IMR-90 (cell line): Measurements from ENCODE around the gene ENDOV. TPM values are rescaled to one million over a fixed set of nuclear protein-coding genes. Genes with fewer than 3 reads are reported as not detected.

Source experiments
- ATAC-seq: fragments of 200-7000 bp; cut with Tn5 transposase; 2 replicates; pipeline ENCODE4 v1.9.1; 2020; ENCODE audit warnings: low read depth, mild to moderate bottlenecking, moderate library complexity
- BruUV-seq: library from RNA; stranded (reverse); fragments of 400-500 nt; replicated peaks from 2 replicates; lab custom pipeline; 2021; lab: Mats Ljungman, UMichigan
- CTCF ChIA-PET: fragments of 300-600 bp; formaldehyde crosslinking; extraction: SDS; loops from one replicate; lab custom pipeline; 2021; ENCODE audit warnings: antibody characterized with exemption; lab: Yijun Ruan, JAX
- POLR2A ChIA-PET: fragments of 300-600 bp; sonication (Branson Sonifier 250); formaldehyde crosslinking; loops from one replicate; lab custom pipeline; 2022; ENCODE audit warnings: antibody characterized with exemption; ENCODE audit not compliant: unreplicated experiment; lab: Charles Lee
- DNase-seq: peaks from one replicate; pipeline ENCODE4 v3.0.0; 2013
- H2AFZ ChIP-seq: replicated peaks from 2 replicates; pipeline ENCODE3; 2013; ENCODE audit warnings: low read length, mild to moderate bottlenecking; ENCODE audit not compliant: poor library complexity
- H2AK5ac ChIP-seq: 2 replicates; pipeline ENCODE4 v1.6.1; 2013; ENCODE audit warnings: low read depth, low read length, inconsistent platforms
- H2AK9ac ChIP-seq: replicated peaks from 2 replicates; pipeline ENCODE3; 2013; ENCODE audit warnings: mild to moderate bottlenecking, low read depth, low read length, moderate library complexity; ENCODE audit not compliant: poor library complexity
- H2BK120ac ChIP-seq: 2 replicates; pipeline ENCODE4 v1.6.1; 2013; ENCODE audit warnings: low read depth, low read length, inconsistent platforms
- H2BK15ac ChIP-seq: 3 replicates; pipeline ENCODE4 v1.6.1; 2013; ENCODE audit warnings: low read depth, low read length, inconsistent platforms
- H2BK20ac ChIP-seq: 2 replicates; pipeline ENCODE4 v1.6.1; 2013; ENCODE audit warnings: low read depth, mild to moderate bottlenecking, inconsistent platforms, low read length, moderate library complexity
- H2BK5ac ChIP-seq: 2 replicates; pipeline ENCODE4 v1.6.1; 2013; ENCODE audit warnings: mild to moderate bottlenecking, low read depth, low read length, inconsistent platforms; ENCODE audit not compliant: poor library complexity, severe bottlenecking
- H3K14ac ChIP-seq: replicated peaks from 2 replicates; pipeline ENCODE4 v1.6.1; 2013; ENCODE audit warnings: low read depth, low read length, inconsistent platforms
- H3K18ac ChIP-seq: 2 replicates; pipeline ENCODE4 v1.6.1; 2013; ENCODE audit warnings: low read depth, low read length, control low read depth
- H3K23ac ChIP-seq: 2 replicates; pipeline ENCODE4 v1.6.1; 2013; ENCODE audit warnings: low read depth, low read length, inconsistent platforms
- H3K27ac ChIP-seq: 2 replicates; pipeline ENCODE4 v1.5.1; 2013; ENCODE audit warnings: mild to moderate bottlenecking, control low read depth, low read length; ENCODE audit not compliant: insufficient read depth
- H3K27me3 ChIP-seq: 2 replicates; pipeline ENCODE4 v1.6.1; 2013; ENCODE audit warnings: low read length; ENCODE audit not compliant: control insufficient read depth, insufficient read depth
- H3K36me3 ChIP-seq: 2 replicates; pipeline ENCODE4 v1.6.1; 2013; ENCODE audit warnings: low read length, mixed read lengths; ENCODE audit not compliant: control insufficient read depth, insufficient read depth
- H3K4ac ChIP-seq: 2 replicates; pipeline ENCODE4 v1.6.1; 2013; ENCODE audit warnings: low read depth, low read length, inconsistent platforms
- H3K4me1 ChIP-seq: 2 replicates; pipeline ENCODE4 v1.6.1; 2013; ENCODE audit warnings: low read length, mixed read lengths; ENCODE audit not compliant: control insufficient read depth, insufficient read depth
- H3K4me2 ChIP-seq: 2 replicates; pipeline ENCODE4 v1.6.1; 2013; ENCODE audit warnings: low read depth, mild to moderate bottlenecking, control low read depth, low read length, moderate library complexity
- H3K4me3 ChIP-seq: 2 replicates; pipeline ENCODE4 v1.5.1; 2013; ENCODE audit warnings: low read depth, mild to moderate bottlenecking, control low read depth, low read length, moderate library complexity; ENCODE audit not compliant: insufficient read depth
- H3K56ac ChIP-seq: 2 replicates; pipeline ENCODE4 v1.6.1; 2013; ENCODE audit warnings: low read length, inconsistent platforms; ENCODE audit not compliant: insufficient read depth; ENCODE audit errors: extremely low read depth
- H3K79me1 ChIP-seq, 2 experiments: 2 replicates each; pipeline ENCODE4 v1.6.1; 2013; ENCODE audit warnings: low read length in 2 of 2, inconsistent platforms in 1 of 2, low read depth in 1 of 2
- H3K9ac ChIP-seq: 2 replicates; pipeline ENCODE4 v1.6.1; 2013; ENCODE audit warnings: low read depth, low read length, control low read depth
- H3K9me1 ChIP-seq: 2 replicates; pipeline ENCODE4 v1.6.1; 2013; ENCODE audit warnings: low read length, inconsistent platforms; ENCODE audit not compliant: insufficient read depth
- H3K9me3 ChIP-seq: 2 replicates; pipeline ENCODE4 v1.6.1; 2013; ENCODE audit warnings: low read length; ENCODE audit not compliant: control insufficient read depth, insufficient read depth
- H4K20me1 ChIP-seq: 2 replicates; pipeline ENCODE4 v1.6.1; 2013; ENCODE audit warnings: low read length, inconsistent platforms; ENCODE audit not compliant: insufficient read depth
- H4K5ac ChIP-seq: 2 replicates; pipeline ENCODE4 v1.6.1; 2013; ENCODE audit warnings: mild to moderate bottlenecking, low read depth, low read length, control low read depth
- H4K8ac ChIP-seq, 2 experiments: 2 replicates each; pipeline ENCODE4 v1.6.1; 2013; ENCODE audit warnings: low read depth in 2 of 2, low read length in 2 of 2, control low read depth in 1 of 2, inconsistent platforms in 1 of 2
- H4K91ac ChIP-seq: 2 replicates; pipeline ENCODE4 v1.6.1; 2013; ENCODE audit warnings: low read depth, low read length, inconsistent platforms; ENCODE audit not compliant: insufficient read depth
- BHLHE40 ChIP-seq: fragments of 150-350 bp; IDR thresholded peaks from 2 replicates; pipeline ENCODE4 v1.6.1; 2016; ENCODE audit warnings: mild to moderate bottlenecking, low read depth, low read length
- CEBPB ChIP-seq: IDR thresholded peaks from 2 replicates; pipeline ENCODE4 v1.6.1; 2012; ENCODE audit warnings: low read depth, low read length, improper control_type of control experiment
- CTCF ChIP-seq: conservative IDR thresholded peaks from 2 replicates; pipeline ENCODE4 v1.5.1; 2012; ENCODE audit warnings: mild to moderate bottlenecking, low read depth, low read length, improper control_type of control experiment
- MAFK ChIP-seq: IDR thresholded peaks from 2 replicates; pipeline ENCODE4 v1.6.1; 2012; ENCODE audit warnings: low read depth, low read length, improper control_type of control experiment
- POLR2A ChIP-seq: IDR thresholded peaks from 2 replicates; pipeline ENCODE4 v1.6.1; 2012; ENCODE audit warnings: mild to moderate bottlenecking, low read depth, low read length
- RAD21 ChIP-seq: IDR thresholded peaks from 2 replicates; pipeline ENCODE4 v1.6.1; 2012; ENCODE audit warnings: low read length, improper control_type of control experiment
- WGBS, 2 experiments: methylation state at CpG; one replicate each; pipeline versions ENCODE4 v1.1.5 to v1.1.7; 2013; ENCODE audit warnings: missing lambda C conversion rate in 2 of 2; ENCODE audit not compliant: insufficient read length in 1 of 2; ENCODE audit errors: extremely low coverage in 2 of 2; 5-methylcytosine and 5-hydroxymethylcytosine counted together
- dilution Hi-C: fragments of 300-500 bp; cut with HindIII; formaldehyde crosslinking; loops from one replicate; pipeline ENCODE4 v1.14.3; 2018; ENCODE audit warnings: low sequenced_read_pairs; ENCODE audit not compliant: unreplicated experiment
- in situ Hi-C: fragments of 300-500 bp; cut with MboI; formaldehyde crosslinking; loops from 3 replicates; pipeline ENCODE4 v1.14.3; 2019; ENCODE audit warnings: low sequenced_read_pairs, inconsistent platforms, mixed read lengths
- intact Hi-C: fragments of 100-400 bp; cut with micrococcal nuclease; formaldehyde crosslinking; loops from 2 replicates; pipeline ENCODE4 v1.10.0; 2022
- polyA plus RNA-seq, 3 experiments: library from polyadenylated mRNA; depleted of rRNA; stranded (reverse); fragments of >200 nt; gene quantifications; 2 replicates each; pipeline ENCODE4 v1.2.3, GENCODE V29; 2012; ENCODE audit warnings: low replicate concordance in 1 of 3
- total RNA-seq: library from RNA; depleted of rRNA; stranded (reverse); fragments of >200 nt; gene quantifications from 2 replicates; pipeline ENCODE4 v1.2.3, GENCODE V29; 2012

ENDOV gene
- total and polyA plus RNA-seq, 2 of the 4 experiments (the other 2 are of a cell fraction) = 15.1 to 30.3 TPM

- no peak overlapping the region for H3K27ac ChIP-seq
- H3K9ac ChIP-seq = no peak overlapping the region
- CTCF ChIA-PET = no interaction called here
- no peak overlapping the region for H3K18ac ChIP-seq
- no peak overlapping the region for H4K8ac ChIP-seq
- BruUV-seq = no TSS peak
- TF ChIP-seq MAFK = no peak
- TF ChIP-seq CTCF = no peak
- TF ChIP-seq CEBPB = no peak
- no peak for TF ChIP-seq RAD21
- no peak for TF ChIP-seq POLR2A
- no peak for TF ChIP-seq BHLHE40
- intact Hi-C loops (no loop called here), dilution Hi-C loops (no loop called here), in situ Hi-C loops (no loop called here)
- H4K5ac ChIP-seq = no peak overlapping the region
- POLR2A ChIA-PET = no interaction called here
- H2BK15ac ChIP-seq = no peak overlapping the region
- no peak for DNase-seq
- no peak overlapping the region for H3K14ac ChIP-seq
- H3K4ac ChIP-seq = no peak overlapping the region
- H2BK5ac ChIP-seq = no peak overlapping the region
- 86% methylated on average over 1 of the region's 10 CpGs; no CpG with 5 or more reads in 1 of the 2 experiments for WGBS, 2 experiments
- H2BK120ac ChIP-seq = no peak overlapping the region
- no peak overlapping the region for H3K4me3 ChIP-seq
- H3K27me3 ChIP-seq = peaks cover 55% of the 10 kb centered on the region
- no peak overlapping the region for H2AFZ ChIP-seq
- no peak overlapping the region for H4K91ac ChIP-seq
- H3K36me3 ChIP-seq = no peaks in the 10 kb centered on the region
- no peaks in the 10 kb centered on the region; the same call in 1 of the 2 replicates for H3K4me1 ChIP-seq
- no peak for ATAC-seq
- H3K56ac ChIP-seq = no peak overlapping the region
- peaks cover 4% of the 10 kb centered on the region; the same call in 1 of the 2 replicates for H4K20me1 ChIP-seq
- peaks cover 7% of the 10 kb centered on the region; the same call in 1 of the 2 replicates for H3K9me3 ChIP-seq
- peaks cover 3% of the 10 kb centered on the region; the same call in 1 of the 2 replicates for H3K9me1 ChIP-seq
- H3K79me1 ChIP-seq = no peaks in the 10 kb centered on the region
- no peak overlapping the region for H3K23ac ChIP-seq
- H2AK9ac ChIP-seq = no peak overlapping the region
- no peak overlapping the region for H2BK20ac ChIP-seq
- H3K4me2 ChIP-seq = no peak overlapping the region
- no peak overlapping the region for H2AK5ac ChIP-seq
Measured at GRCh38 chr17:80485846-80486245, 70.9 kb downstream of the ENDOV start.
